Activated CD4-positive, alpha-beta T cell treated with anti-CD3 and anti-CD28 coated beads, Interleukin-2, Interleukin-4, amounts not matched to agents 100 ng/mL and 50 ng/mL, durations not matched to agents 16 hours and 8 hours (primary cell): ENCODE data around the gene MAB21L1.

Experiments used
- DNase-seq: peaks from one replicate; pipeline ENCODE4 v3.0.0-alpha.2; 2020; ENCODE audit warnings: low spot score

The MAB21L1 gene

DNA sequence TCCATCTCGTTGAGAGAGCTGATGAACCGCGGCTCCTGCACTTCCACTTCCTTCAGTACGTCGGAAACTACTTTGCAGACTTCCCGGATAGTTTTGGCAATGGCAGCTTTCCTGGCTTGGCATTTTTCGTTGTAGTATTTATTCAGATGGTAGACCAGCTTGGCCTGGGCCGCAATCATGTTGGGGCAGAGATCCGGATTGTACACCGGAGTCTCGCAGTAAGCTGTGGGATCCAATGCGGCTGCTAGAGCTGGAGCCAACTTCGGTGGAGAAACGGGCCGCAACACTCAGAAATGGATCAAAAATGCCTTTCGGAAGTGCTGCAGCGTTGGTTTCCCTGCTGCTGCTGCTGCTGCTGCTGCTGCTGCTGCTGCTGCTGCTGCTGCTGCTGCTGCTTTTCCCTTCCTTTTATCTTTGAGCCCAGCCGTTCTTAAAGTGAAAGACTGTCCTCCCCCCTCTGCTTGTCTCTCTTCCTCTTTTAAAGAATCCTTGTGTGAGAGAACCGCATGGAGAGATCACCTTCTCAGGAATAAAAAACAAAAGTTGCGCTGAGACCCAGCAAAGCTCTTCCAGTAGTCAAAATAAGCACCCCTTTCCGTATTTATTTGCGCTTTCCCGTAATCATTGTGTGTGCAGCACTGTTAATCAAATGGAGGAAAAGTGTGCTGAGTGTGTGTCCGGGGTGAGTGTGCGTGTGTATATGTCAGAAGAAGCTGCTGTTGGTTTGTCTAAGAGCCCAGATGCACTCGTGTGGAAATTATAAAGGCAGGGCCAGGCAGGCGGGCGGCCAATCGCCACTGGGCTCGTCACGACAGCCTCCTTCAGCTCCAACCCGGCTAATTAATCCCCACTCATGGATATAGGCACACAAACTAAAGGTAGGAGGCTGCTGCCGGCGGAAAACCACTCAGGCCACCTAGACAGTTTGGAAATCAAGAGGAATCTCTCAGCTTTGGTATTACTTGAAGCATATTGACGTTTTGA is at the start of gene MAB21L1:
TSS of gene MAB21L1 (minus strand) at position 730 of the 984 bp plus-strand sequence. CDS start at position 179, 551 bp downstream.
- no peak for DNase-seq

DNA sequence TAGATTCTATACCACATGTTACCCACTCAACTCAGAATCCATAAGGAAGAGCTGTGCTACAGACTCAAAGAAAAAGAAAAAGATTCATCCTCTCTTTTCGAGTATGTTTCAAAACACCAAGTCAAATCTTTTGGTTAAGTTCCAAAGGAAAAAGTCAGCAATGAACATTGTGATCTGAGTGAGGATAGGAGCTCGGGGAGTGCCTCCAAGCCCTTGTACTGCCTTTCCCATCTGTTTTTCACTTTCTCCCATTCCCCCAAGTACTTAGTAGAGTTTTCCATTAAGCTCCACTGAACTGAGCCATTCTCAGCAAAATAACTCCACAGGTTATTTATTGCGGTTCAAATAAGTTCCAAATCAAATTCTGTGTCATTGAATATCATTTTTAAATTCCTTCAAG is 47.7 kb upstream of the MAB21L1 start:
- no peak for DNase-seq

DNA sequence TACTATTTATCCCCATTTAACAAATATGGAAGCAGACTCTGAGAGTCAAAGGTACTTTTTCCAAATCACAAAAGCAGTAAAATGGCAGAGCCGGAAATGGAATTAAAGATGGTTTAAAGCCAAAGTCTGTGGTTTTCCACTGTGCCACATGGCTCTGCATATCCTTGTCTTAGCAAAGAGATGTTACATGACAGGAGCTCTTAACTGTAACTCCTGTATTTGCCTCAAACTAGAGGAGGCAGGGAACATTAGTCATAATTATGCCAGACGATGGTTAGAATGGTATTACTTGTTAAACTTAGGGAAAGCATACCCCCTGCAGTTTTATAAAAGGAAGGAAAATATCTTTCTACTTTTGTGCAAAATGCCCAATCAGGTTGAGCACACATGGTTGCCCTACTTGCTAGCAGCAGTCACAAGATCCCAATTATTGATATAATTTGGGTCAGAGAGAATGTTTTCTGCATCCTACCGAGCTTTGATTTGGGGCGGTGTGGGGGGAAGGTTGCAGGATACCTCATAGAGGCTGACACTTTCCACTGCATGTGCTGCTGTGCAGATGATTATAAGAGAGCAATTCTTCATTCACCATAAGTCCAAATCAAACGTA is 42.0 kb upstream of the MAB21L1 start:
- DNase-seq = no peak

DNA sequence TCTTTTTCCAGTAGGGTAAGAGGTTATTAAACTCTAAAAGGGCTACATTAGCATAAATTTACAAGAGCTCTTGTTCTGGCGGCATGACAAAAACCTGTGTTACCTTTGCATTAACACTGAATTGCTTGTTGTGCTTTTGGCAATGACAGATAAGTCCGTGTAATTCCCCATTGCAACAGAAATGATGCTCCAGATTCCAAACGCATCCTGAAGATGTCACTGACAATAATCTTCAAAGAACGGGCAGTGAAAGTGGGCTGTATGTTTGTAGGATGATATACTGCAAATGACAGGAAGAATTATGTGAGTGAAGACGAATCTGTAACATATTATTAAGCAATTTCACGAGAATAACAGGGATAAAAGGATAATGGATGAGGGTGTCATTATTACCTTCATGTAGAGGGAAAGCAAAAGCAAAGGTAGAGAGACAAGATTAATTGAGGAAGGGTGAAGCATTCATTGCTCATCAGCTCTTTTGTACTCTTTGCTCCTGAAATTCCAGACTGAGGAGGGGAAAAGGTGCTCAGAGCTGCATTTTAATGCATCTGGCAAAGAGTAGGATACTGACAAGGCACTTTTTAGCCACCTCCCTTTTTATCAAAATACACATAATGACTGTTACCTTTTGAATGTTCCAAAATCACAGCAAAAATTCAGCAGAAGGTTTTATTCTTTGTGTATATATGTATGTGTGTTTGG is 38.5 kb upstream of the MAB21L1 start:
- DNase-seq = no peak

DNA sequence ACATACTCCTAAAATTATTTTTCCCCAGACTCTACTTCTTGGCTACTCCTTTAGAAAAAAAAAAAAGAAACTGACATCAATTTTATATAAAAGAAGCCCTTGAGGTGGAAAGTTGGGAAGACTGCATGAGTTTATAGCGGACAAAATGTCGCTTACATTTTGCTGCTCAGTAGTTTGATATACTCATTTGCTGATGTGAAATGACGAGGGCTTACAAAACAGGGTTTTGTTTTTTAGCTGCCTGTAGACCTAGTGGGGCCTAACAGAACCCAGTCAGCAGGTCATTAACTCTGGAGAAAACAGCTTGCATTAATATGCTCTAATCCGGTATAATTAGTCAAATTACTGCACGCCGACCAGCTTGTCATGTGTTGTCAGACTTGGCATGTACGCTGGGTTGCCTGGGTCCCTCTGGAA is 37.6 kb upstream of the MAB21L1 start:
- DNase-seq = no peak

DNA sequence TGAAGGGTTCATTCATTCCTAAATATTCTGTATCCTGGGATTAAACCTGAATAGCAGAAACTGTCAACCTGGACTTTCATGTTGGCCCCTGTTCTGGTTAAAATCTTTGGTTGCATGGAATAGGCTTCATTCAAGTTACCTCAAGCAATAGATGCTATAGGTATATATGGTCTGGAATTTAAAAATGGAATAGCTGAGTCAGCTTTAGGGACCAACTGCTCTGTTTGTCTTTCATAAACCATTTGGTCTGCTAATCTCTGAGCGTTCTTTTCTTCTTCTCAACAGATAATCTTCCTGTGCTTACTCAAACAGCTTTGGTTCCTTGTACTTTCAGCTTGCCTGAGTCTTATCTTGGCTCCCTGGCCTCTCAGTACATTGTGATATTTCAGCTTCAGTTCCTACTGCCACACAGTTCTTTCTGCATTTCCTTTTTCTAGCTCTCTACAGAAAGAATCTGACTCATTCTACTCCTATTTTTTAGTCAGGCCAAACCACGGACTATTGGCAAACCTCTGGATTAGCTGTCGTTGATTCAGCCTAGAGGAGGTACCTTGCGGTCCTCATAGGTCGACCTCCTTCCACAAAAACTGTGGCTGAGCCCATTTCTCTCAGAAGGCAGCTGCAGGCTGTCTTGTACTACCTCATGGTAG is 35.9 kb upstream of the MAB21L1 start:
- no peak for DNase-seq

DNA sequence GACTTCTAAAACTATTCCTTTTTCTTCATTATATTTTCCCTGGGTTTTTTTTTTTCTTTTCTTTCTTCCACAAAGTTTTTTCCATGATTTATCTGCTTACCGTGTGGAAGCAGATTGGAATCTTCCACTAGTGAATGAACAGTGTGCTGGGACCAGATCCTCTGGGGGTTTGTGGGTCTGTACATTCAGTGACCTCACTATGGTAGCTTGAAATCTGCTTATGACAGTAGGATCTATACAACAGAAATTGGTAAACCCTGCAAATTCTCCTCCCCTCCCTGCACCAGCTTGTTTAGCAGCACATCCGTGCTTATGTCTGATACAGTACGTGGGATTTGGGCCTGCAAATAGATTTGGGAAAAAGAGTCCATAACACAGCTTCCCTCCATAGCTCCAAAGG is 26.0 kb upstream of the MAB21L1 start:
- DNase-seq = no peak

DNA sequence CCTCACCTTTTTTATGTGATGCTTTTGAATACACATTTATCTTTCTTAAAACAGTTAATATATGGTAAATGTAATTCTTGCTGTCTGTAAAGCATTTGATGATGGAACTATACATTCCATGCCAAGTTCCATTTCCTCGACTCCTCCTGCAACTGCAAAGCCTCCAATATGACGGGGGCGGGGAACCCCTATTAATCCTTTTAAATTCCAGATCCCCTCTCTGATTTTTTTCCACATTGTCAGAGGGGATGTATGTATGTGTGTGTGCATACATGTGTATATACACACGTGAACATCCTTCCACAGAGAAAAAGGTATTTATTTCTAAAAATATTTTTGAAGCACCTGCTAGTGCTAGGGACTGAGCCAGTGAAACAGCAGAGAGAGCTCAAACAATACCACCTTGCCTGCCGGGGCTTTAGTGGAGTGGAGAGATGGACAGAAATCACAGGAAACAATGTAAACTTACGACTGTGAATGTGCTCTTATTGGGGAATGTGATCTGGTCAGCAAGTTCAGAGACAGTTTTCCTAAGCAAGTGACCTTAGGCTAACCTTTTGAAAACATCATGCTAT is 25.3 kb upstream of the MAB21L1 start:
- no peak for DNase-seq

DNA sequence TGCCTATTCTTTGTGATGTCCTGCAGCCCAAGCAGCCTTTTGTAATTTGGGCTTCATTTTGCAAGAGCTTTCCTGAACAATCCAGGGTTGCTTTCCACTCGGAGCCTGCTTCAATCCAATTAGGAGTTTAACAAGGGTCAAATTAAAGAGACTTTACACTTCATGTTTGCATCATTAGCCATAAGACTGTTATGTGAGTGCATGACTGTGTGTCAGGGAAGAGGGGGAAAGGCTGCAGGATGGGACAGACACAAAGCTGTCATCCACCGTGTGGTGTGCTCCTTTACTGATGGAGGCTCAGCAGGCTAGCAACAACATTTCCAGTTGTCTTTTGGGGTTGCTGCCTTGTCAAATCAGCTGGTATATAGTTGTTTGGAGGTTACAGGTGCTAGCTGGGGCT is 23.7 kb upstream of the MAB21L1 start:
- no peak for DNase-seq

DNA sequence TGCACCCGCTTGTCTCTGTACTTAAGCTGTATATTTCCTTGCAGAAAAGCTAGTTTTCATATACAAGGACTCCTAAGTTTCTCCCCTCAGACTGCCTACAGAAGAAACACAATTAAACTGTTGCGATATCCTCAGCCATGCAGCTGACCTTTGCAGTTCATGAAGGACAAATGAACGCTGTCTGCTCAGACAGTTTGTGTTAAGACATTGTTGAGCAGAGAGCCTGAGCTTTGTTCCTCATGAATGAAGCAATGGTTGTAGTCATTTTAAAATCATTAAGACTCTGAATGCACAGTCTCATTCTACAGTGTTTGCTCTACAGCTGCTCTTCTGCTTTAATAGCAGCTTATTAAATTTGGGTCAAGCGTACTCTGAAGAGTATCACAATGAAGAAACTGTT is 23.2 kb upstream of the MAB21L1 start:
- DNase-seq = no peak

DNA sequence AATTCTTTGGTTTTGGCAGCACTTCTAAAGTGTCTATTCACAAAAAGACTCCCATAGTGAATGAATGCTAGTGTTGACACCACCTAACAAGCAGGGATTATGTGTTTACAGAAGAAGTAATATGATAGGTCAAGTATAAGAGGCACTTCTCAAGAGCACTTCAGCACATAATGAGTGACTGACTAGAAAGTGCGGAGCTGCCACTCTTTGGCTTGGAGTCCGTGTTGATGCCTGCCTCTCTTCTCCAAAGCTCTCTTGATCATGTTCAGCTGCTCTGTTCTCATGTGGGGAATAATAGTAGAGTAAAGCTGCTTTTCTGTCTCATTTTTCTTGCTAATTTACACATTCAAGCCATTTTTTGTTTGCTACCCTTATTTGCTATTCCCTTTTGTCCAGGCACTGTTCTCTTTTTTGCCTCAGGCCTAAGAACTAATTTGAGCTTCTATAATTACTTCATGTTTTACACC is 22.7 kb upstream of the MAB21L1 start:
- DNase-seq = no peak

DNA sequence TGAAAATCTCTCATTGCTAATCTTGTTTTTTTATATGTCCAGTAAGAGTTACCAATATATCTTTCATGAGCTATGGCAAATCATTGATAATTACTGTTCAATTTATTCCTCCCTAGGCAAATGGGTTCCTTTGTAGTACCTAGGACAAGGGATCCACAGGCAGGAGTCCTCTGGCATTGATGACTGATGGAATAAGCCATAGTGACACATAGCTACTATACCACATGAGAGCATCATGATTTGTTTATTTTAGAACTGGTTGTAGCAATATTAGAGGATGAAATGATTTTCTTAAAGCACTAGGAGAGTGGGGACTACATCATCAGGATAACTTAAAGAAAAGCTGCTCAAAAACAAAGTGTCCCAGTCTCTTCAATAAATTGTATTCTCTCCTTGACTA is 21.7 kb upstream of the MAB21L1 start:
- DNase-seq = no peak

DNA sequence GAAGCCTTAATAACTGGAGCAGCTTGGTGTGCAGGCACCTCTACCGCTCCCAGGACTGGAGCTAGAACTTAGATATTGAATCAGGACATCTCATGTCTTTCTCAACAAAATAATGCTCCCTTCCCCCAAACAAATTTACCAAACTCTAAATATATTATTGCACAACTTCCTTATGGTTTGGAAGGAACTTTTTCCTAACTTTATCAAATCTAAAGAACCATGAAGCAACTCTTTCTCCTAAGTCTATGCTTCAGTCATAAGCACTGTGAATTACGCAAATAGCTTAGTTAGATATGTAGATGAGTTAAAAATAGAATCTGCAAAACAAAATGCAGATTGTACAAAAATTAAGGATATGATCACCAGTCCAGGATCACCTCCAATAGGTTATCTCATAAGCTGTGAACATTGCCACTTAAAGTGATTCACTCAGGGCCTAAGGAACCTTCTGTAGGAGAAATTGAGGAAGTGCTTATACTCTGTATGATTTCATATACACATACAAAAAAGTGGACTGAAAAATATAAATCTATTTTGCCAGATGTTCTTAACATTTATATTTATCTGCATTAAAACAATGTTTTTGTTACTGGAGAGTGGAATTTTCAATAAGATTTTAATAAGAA is 20.4 kb upstream of the MAB21L1 start:
- DNase-seq = no peak

DNA sequence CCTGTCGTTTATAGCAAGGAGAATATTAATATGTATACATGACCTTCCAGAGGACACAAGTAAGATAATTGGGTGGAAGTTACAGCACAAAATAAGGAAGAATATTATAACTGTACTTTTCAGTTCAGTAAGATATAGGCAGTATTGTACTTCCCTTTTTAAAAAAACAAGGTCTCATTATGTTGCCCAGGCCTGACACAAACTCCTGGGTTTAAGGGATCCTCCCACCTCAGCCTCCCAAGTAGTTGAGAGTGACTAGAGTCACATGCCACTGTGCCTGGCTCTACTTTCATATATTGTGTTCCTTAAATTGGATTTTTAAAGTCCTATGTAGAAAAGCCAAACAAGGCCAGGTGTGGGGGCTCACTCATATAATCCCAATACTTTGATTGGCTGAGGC is 19.5 kb upstream of the MAB21L1 start:
- no peak for DNase-seq

DNA sequence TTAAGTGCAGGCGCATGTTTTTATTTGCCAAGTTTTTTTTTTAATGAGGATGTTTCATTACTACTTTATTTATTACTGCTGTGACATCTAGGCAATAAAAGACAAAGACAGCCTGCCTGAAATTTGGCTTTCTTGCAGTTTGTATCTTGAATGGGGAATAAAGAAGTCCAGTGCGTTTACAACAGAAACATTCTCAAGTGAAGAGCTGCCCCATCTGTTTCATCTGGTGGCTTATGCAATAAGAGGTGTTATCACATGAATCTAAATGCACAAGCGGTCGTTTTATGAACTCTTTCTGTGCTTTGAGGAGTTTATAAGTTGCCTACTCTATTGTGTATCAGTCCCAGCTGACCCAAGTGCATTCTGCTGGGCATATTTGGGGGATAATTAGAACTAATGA is 12.6 kb upstream of the MAB21L1 start:
- no peak for DNase-seq

DNA sequence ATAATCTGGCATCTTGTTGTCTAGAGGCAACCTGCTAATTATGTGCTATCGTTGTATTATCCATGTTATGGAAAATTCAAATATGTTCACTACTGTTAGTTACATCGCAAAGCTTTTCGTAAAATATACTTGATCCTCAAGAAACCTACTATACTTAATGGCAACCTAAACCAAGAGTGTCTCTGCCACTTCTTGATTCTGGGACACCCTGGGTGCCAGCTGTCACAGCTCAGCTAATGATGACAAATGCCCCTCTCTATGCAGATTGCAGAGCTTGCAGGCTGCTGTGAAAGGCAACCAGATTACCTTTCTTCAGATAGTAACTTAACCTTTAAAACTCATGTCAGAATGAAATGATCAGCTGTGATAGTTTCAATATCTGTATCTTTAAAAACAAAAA is 8.9 kb upstream of the MAB21L1 start:
- no peak for DNase-seq

DNA sequence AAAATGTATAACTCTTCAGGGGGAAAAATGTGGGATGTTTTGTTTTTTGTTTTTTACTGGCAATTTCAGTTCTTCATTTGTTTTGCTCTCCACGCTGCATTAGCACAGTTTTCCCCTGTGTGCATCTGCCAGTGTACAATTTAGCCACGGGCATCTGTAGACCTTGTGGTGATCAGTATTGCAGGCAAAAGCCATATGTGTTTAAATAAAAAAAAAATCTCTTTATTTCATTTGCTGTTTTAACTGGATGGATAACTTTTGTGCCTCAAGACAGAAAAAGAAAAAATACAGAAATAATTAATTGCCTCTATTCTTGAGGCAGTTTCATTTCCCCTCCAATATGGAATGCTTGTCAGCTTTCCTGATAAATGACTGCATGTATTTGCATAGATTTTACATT is 7.9 kb upstream of the MAB21L1 start:
- DNase-seq = no peak

DNA sequence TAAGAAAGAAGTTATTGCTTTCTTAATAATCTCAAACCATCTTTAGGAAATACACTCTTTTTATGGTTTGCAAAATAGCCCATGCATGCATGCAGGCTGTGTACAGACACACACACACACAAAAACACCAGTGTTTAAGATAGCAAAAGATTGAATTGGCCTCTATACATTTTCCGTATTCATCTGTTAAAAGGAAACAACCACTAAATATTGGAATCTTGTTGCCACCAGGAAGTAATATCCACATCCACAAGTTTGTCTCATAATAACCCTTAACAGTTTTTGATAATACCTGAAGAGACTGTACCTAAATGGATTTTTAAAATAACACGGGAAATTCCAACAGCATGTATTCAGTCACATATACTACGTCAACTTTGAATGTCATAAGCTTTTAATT is 7.3 kb upstream of the MAB21L1 start:
- no peak for DNase-seq

DNA sequence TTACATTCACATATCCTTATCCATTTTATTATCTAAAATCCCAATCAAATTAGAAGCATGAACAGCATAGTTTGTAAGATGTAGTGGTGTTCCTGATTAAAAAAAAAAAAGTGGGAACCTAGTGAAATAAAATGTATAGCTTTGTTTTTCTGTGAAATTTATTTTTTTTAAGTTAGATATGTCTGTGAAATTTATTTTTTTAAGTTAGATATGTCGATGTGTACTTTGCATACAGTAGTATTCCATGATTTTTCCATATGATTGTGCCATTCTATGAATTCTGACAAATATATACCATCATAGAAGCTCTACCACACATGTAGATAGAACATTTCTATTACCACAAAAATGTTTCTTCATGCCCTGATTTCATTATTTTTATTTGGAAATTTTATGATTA is 6.0 kb upstream of the MAB21L1 start:
- DNase-seq = no peak

DNA sequence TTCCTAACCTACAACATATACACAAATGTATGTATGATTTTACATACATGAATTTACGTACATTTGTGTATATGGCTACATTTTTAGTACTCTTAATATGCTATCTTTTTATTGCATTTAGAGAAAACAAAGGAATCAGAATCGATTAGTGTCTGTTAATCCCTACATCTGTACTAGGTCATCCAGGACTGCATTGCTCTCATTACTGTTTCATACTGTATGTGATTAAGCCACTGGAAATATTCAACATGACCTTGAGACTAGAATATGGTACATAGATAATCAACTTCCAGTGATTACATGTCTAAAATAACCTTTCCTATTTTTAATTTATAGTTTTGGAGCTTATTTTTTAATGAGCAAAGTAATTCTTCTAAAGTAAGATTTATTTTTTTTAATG is 5.3 kb upstream of the MAB21L1 start:
- DNase-seq = no peak

DNA sequence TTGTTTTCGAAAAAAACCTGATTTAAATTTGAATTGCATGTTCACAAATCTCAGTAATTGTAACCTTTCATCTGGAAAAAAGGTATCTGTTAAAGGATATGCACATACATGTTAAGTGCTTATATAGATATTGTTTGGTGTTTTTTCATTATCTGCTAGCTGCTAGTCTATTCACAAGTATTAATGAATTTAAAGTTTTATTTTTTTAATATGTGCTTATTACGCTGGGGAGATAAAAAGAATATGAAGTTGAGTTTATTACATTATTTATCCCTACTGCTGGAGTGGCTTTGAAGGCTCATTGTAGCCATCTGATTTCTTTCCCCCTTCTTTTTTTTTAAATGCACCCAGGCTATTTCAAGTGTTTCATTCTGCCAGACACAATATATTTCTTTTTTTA is 3.9 kb upstream of the MAB21L1 start:
- no peak for DNase-seq
